GM10847 (cell line): Measurements from ENCODE around the gene SKAP2.

ENCODE experiments used
- POLR2A ChIP-seq: IDR thresholded peaks from 2 replicates; pipeline ENCODE4 v1.6.1; 2011; ENCODE audit not compliant: insufficient read length; ENCODE audit errors: extremely low read depth

Gene SKAP2

GRCh38 chr7:26815426-26815825, 49.0 kb downstream of the SKAP2 start:
- TF ChIP-seq POLR2A: no peak

- TF ChIP-seq POLR2A: no peak
Measured at GRCh38 chr7:26813432-26813831, 51.0 kb downstream of the SKAP2 start.

GRCh38 chr7:26794541-26794940, 69.8 kb downstream of the SKAP2 start:
- TF ChIP-seq POLR2A: no peak

- TF ChIP-seq POLR2A: no peak
Measured at GRCh38 chr7:26792576-26792975, 71.8 kb downstream of the SKAP2 start.

GRCh38 chr7:26792006-26792405, 72.4 kb downstream of the SKAP2 start:
- no peak for TF ChIP-seq POLR2A

- TF ChIP-seq POLR2A: no peak
Measured at GRCh38 chr7:26789481-26790184, 74.8 kb downstream of the SKAP2 start.

GRCh38 chr7:26787701-26788100, 76.7 kb downstream of the SKAP2 start:
- TF ChIP-seq POLR2A: no peak

GRCh38 chr7:26784118-26784517, 80.3 kb downstream of the SKAP2 start:
- no peak for TF ChIP-seq POLR2A

- no peak for TF ChIP-seq POLR2A
Measured at GRCh38 chr7:26782501-26782900, 81.9 kb downstream of the SKAP2 start.

GRCh38 chr7:26779978-26780595, 84.3 kb downstream of the SKAP2 start:
- no peak for TF ChIP-seq POLR2A

- no peak for TF ChIP-seq POLR2A
Measured at GRCh38 chr7:26777385-26777784, 87.0 kb downstream of the SKAP2 start.

- no peak for TF ChIP-seq POLR2A
Measured at GRCh38 chr7:26760501-26760900, 103.9 kb downstream of the SKAP2 start.

GRCh38 chr7:26759108-26759507, 105.3 kb downstream of the SKAP2 start:
- TF ChIP-seq POLR2A: no peak

- TF ChIP-seq POLR2A: no peak
Measured at GRCh38 chr7:26743205-26743604, 121.2 kb downstream of the SKAP2 start.

GRCh38 chr7:26735976-26736600, 128.3 kb downstream of the SKAP2 start:
- TF ChIP-seq POLR2A: no peak

- TF ChIP-seq POLR2A: no peak
Measured at GRCh38 chr7:26729150-26729775, 135.1 kb downstream of the SKAP2 start.
